ENCODE measurements around the gene CTDNEP1.

The CTDNEP1 gene

GRCh38 chr17:7228920-7229319 is 22.6 kb downstream of the CTDNEP1 start:
- peaks cover 13% of the 10 kb centered on the region for H3K79me1 ChIP-seq (ENCODE audit: low read depth, low read length)
- H3K23ac ChIP-seq (ENCODE audit: low read depth, low read length, poor library complexity), result peak overlapping the region; percentile 43
- H3K9ac ChIP-seq (ENCODE audit: low read depth, low read length, poor library complexity), result no peak overlapping the region
- no peak overlapping the region for H2BK15ac ChIP-seq (ENCODE audit: low read length)
- no peak overlapping the region for H3K4me2 ChIP-seq (ENCODE audit: insufficient read depth, low read length, poor library complexity, severe bottlenecking)
- no peaks in the 10 kb centered on the region for H3K27me3 ChIP-seq (ENCODE audit: control insufficient read depth in 3 of 3, insufficient read depth in 3 of 3, low read depth in 1 of 3, low read length in 3 of 3)
- DNase-seq (ENCODE audit: low spot score), result no peak
- no peak overlapping the region for H4K8ac ChIP-seq (ENCODE audit: low read depth, low read length)
- no peak overlapping the region for H2AK5ac ChIP-seq (ENCODE audit: low read depth, low read length)
- H2AFZ ChIP-seq (ENCODE audit: low read length), result no peak overlapping the region
- no CpG with 5 or more reads among the region's 14 CpGs for WGBS, 2 donors (ENCODE audit: extremely low coverage in 2 of 2, insufficient read length in 2 of 2, insufficient replicate concordance in 1 of 2)
- H2BK12ac ChIP-seq (ENCODE audit: low read length), result no peak overlapping the region
- peaks cover 60 to 80% of the 10 kb centered on the region in 2 donors for H3K36me3 ChIP-seq (replicated peaks in 1 of 2; ENCODE audit: control insufficient read depth in 2 of 2, insufficient read depth in 2 of 2, low read length in 2 of 2)
- no peak overlapping the region for H3K4me3 ChIP-seq (ENCODE audit: low read length in 2 of 2)
- peak overlapping the region; percentile 53 for H2BK5ac ChIP-seq (ENCODE audit: low read length)
- H3K14ac ChIP-seq (ENCODE audit: low read length), result no peak overlapping the region
- H3K4me1 ChIP-seq (ENCODE audit: control insufficient read depth in 2 of 2, insufficient read depth in 1 of 2, low read depth in 1 of 2, low read length in 2 of 2), result peaks cover 6 to 7% of the 10 kb centered on the region in 2 donors
- H3K27ac ChIP-seq (replicated peaks; ENCODE audit: low read length), result no peak overlapping the region
- no peaks in the 10 kb centered on the region for H3K9me3 ChIP-seq (replicated peaks in 1 of 2; ENCODE audit: control insufficient read depth in 2 of 2, insufficient read depth in 1 of 2, low read depth in 1 of 2, low read length in 2 of 2)
- H2BK120ac ChIP-seq (ENCODE audit: low read depth, low read length), result no peak overlapping the region
- H3K18ac ChIP-seq (ENCODE audit: low read length), result no peak overlapping the region
- H3K4ac ChIP-seq (ENCODE audit: low read length), result no peak overlapping the region
- no peak overlapping the region for H4K91ac ChIP-seq (ENCODE audit: low read depth, low read length, poor library complexity)

- H3K9ac ChIP-seq (ENCODE audit: low read depth, low read length, poor library complexity), result no peak overlapping the region
- H2BK120ac ChIP-seq (ENCODE audit: low read depth, low read length), result no peak overlapping the region
- H2BK15ac ChIP-seq (ENCODE audit: low read length), result no peak overlapping the region
- no peak overlapping the region for H3K27ac ChIP-seq (replicated peaks; ENCODE audit: low read length)
- DNase-seq (ENCODE audit: low spot score), result no peak
- H3K27me3 ChIP-seq (ENCODE audit: control insufficient read depth in 3 of 3, insufficient read depth in 3 of 3, low read depth in 1 of 3, low read length in 3 of 3), result no peaks in the 10 kb centered on the region
- H3K4me1 ChIP-seq (ENCODE audit: control insufficient read depth in 2 of 2, insufficient read depth in 1 of 2, low read depth in 1 of 2, low read length in 2 of 2), result peaks cover 0 to 2% of the 10 kb centered on the region in 2 donors
- H3K9me3 ChIP-seq (replicated peaks in 1 of 2; ENCODE audit: control insufficient read depth in 2 of 2, insufficient read depth in 1 of 2, low read depth in 1 of 2, low read length in 2 of 2), result no peaks in the 10 kb centered on the region
- no peak overlapping the region for H3K4me2 ChIP-seq (ENCODE audit: insufficient read depth, low read length, poor library complexity, severe bottlenecking)
- no peak overlapping the region for H4K8ac ChIP-seq (ENCODE audit: low read depth, low read length)
- no peak overlapping the region for H2AFZ ChIP-seq (ENCODE audit: low read length)
- no peak overlapping the region for H3K14ac ChIP-seq (ENCODE audit: low read length)
- H3K4ac ChIP-seq (ENCODE audit: low read length), result no peak overlapping the region
- H2BK5ac ChIP-seq (ENCODE audit: low read length), result no peak overlapping the region
- WGBS, 2 donors (ENCODE audit: extremely low coverage in 2 of 2, insufficient read length in 2 of 2, insufficient replicate concordance in 1 of 2), result no CpG with 5 or more reads among the region's 31 CpGs
- H3K79me1 ChIP-seq (ENCODE audit: low read depth, low read length), result peaks cover 13% of the 10 kb centered on the region
- no peak overlapping the region for H3K23ac ChIP-seq (ENCODE audit: low read depth, low read length, poor library complexity)
- H4K91ac ChIP-seq (ENCODE audit: low read depth, low read length, poor library complexity), result no peak overlapping the region
- no peak overlapping the region for H3K4me3 ChIP-seq (ENCODE audit: low read length in 2 of 2)
- no peak overlapping the region for H2BK12ac ChIP-seq (ENCODE audit: low read length)
- peaks cover 78 to 93% of the 10 kb centered on the region in 2 donors for H3K36me3 ChIP-seq (replicated peaks in 1 of 2; ENCODE audit: control insufficient read depth in 2 of 2, insufficient read depth in 2 of 2, low read length in 2 of 2)
- no peak overlapping the region for H2AK5ac ChIP-seq (ENCODE audit: low read depth, low read length)
- H3K18ac ChIP-seq (ENCODE audit: low read length), result no peak overlapping the region
These were observed 24.5 kb downstream of the CTDNEP1 start for GRCh38 chr17:7226721-7227710.

- Histone ChIP-seq H3K23ac (ENCODE audit: low read depth, low read length, poor library complexity) (no peak overlapping the region), H2AFZ (ENCODE audit: low read length) (no peak overlapping the region), H3K36me3 (replicated peaks in 1 of 2; ENCODE audit: control insufficient read depth in 2 of 2, insufficient read depth in 2 of 2, low read length in 2 of 2) (peaks cover 82 to 100% of the 10 kb centered on the region in 2 donors), H3K4ac (ENCODE audit: low read length) (no peak overlapping the region), H3K27me3 (ENCODE audit: control insufficient read depth in 3 of 3, insufficient read depth in 3 of 3, low read depth in 1 of 3, low read length in 3 of 3) (no peaks in the 10 kb centered on the region), H2BK15ac (ENCODE audit: low read length) (no peak overlapping the region), H3K9me3 (replicated peaks in 1 of 2; ENCODE audit: control insufficient read depth in 2 of 2, insufficient read depth in 1 of 2, low read depth in 1 of 2, low read length in 2 of 2) (no peaks in the 10 kb centered on the region), H2BK12ac (ENCODE audit: low read length) (no peak overlapping the region), H3K4me2 (ENCODE audit: insufficient read depth, low read length, poor library complexity, severe bottlenecking) (no peak overlapping the region), H4K8ac (ENCODE audit: low read depth, low read length) (no peak overlapping the region), H3K18ac (ENCODE audit: low read length) (no peak overlapping the region), H3K4me3 (ENCODE audit: low read length in 2 of 2) (no peak overlapping the region), H2BK5ac (ENCODE audit: low read length) (no peak overlapping the region), H4K91ac (ENCODE audit: low read depth, low read length, poor library complexity) (no peak overlapping the region), H3K9ac (ENCODE audit: low read depth, low read length, poor library complexity) (no peak overlapping the region), H3K27ac (replicated peaks; ENCODE audit: low read length) (no peak overlapping the region), H3K14ac (ENCODE audit: low read length) (no peak overlapping the region), H3K4me1 (ENCODE audit: control insufficient read depth in 2 of 2, insufficient read depth in 1 of 2, low read depth in 1 of 2, low read length in 2 of 2) (peaks cover 0 to under 1% of the 10 kb centered on the region in 2 donors), H2BK120ac (ENCODE audit: low read depth, low read length) (no peak overlapping the region), H2AK5ac (ENCODE audit: low read depth, low read length) (no peak overlapping the region), H3K79me1 (ENCODE audit: low read depth, low read length) (peaks cover 13% of the 10 kb centered on the region)
- DNase-seq (ENCODE audit: low spot score), result no peak
- no CpG with 5 or more reads among the region's 21 CpGs for WGBS, 2 donors (ENCODE audit: extremely low coverage in 2 of 2, insufficient read length in 2 of 2, insufficient replicate concordance in 1 of 2)
These were observed 25.7 kb downstream of the CTDNEP1 start for GRCh38 chr17:7225711-7226331.

GRCh38 chr17:7224661-7225111 is 26.8 kb downstream of the CTDNEP1 start:
- Histone ChIP-seq H3K23ac (ENCODE audit: low read depth, low read length, poor library complexity) (peak overlapping the region; percentile 17), H4K91ac (ENCODE audit: low read depth, low read length, poor library complexity) (no peak overlapping the region), H2BK12ac (ENCODE audit: low read length) (no peak overlapping the region), H3K27ac (replicated peaks; ENCODE audit: low read length) (no peak overlapping the region), H3K79me1 (ENCODE audit: low read depth, low read length) (peaks cover 7% of the 10 kb centered on the region), H3K9ac (ENCODE audit: low read depth, low read length, poor library complexity) (no peak overlapping the region), H3K4me1 (ENCODE audit: control insufficient read depth in 2 of 2, insufficient read depth in 1 of 2, low read depth in 1 of 2, low read length in 2 of 2) (peaks cover 5 to 6% of the 10 kb centered on the region in 2 donors), H3K18ac (ENCODE audit: low read length) (no peak overlapping the region), H4K8ac (ENCODE audit: low read depth, low read length) (peak overlapping the region; percentile 49), H3K4ac (ENCODE audit: low read length) (no peak overlapping the region), H3K14ac (ENCODE audit: low read length) (no peak overlapping the region), H2BK5ac (ENCODE audit: low read length) (peak overlapping the region; percentile 20), H3K27me3 (ENCODE audit: control insufficient read depth in 3 of 3, insufficient read depth in 3 of 3, low read depth in 1 of 3, low read length in 3 of 3) (no peaks in the 10 kb centered on the region), H3K4me3 (ENCODE audit: low read length in 2 of 2) (no peak overlapping the region), H3K4me2 (ENCODE audit: insufficient read depth, low read length, poor library complexity, severe bottlenecking) (no peak overlapping the region), H2BK15ac (ENCODE audit: low read length) (no peak overlapping the region), H2AK5ac (ENCODE audit: low read depth, low read length) (no peak overlapping the region), H3K36me3 (replicated peaks in 1 of 2; ENCODE audit: control insufficient read depth in 2 of 2, insufficient read depth in 2 of 2, low read length in 2 of 2) (peaks cover 72 to 92% of the 10 kb centered on the region in 2 donors), H2BK120ac (ENCODE audit: low read depth, low read length) (no peak overlapping the region), H2AFZ (ENCODE audit: low read length) (no peak overlapping the region), H3K9me3 (replicated peaks in 1 of 2; ENCODE audit: control insufficient read depth in 2 of 2, insufficient read depth in 1 of 2, low read depth in 1 of 2, low read length in 2 of 2) (no peaks in the 10 kb centered on the region)
- no CpG with 5 or more reads among the region's 15 CpGs for WGBS, 2 donors (ENCODE audit: extremely low coverage in 2 of 2, insufficient read length in 2 of 2, insufficient replicate concordance in 1 of 2)
- DNase-seq (ENCODE audit: low spot score), result no peak
